Mucosa of descending colon (tissue), 3 donors: ENCODE measurements around the gene DENND1A. TPM values are rescaled to one million over a fixed set of nuclear protein-coding genes. Genes with fewer than 3 reads are reported as not detected.

Experiments used
- ATAC-seq: fragments of 200-7000 bp; cut with Tn5 transposase; one replicate; pipeline ENCODE4 v1.9.1; 2020; ENCODE audit warnings: mild to moderate bottlenecking, moderate library complexity
- DNase-seq, 3 donors: peaks; one replicate each; pipeline ENCODE4 v3.0.0-alpha.2; 2020
- H3K36me3 ChIP-seq: fragments of 200-600 bp; one replicate; pipeline ENCODE4 v1.8.0; 2021; ENCODE audit warnings: low read depth, mild to moderate bottlenecking
- H3K4me1 ChIP-seq: fragments of 200-600 bp; one replicate; pipeline ENCODE4 v1.8.0; 2021; ENCODE audit warnings: low read depth, mild to moderate bottlenecking
- H3K4me3 ChIP-seq: fragments of 200-600 bp; one replicate; pipeline ENCODE4 v1.8.0; 2021; ENCODE audit warnings: mild to moderate bottlenecking
- H3K9me3 ChIP-seq: fragments of 200-600 bp; one replicate; pipeline ENCODE4 v1.8.0; 2021; ENCODE audit warnings: mild to moderate bottlenecking
- intact Hi-C, 2 donors: fragments of 100-400 bp; cut with DNase I in 1 of 2; cut with micrococcal nuclease in 1 of 2; formaldehyde crosslinking; loops; one replicate each; pipeline versions ENCODE4 v1.11.0 to v1.11.1; 2022; cut with DNase I, micrococcal nuclease
- total RNA-seq, 3 donors: library from RNA; stranded (reverse); fragmentation: NEBNext Ultra II Directional in 2 of 3; extraction: Animal tissue kit (Norgen Biotek cat#: 25700) in 2 of 3; gene quantifications; one replicate each; pipeline versions ENCODE4 v1.2.1 to v1.2.4, GENCODE V29; 2021 to 2023
- TF ChIP-seq, protein P1 (sequence below): fragments of 200-600 bp; IDR thresholded peaks from one replicate; pipeline ENCODE4 v1.8.0; 2022; ENCODE audit warnings: antibody characterized with exemption, mild to moderate bottlenecking
- donor health status: DM: no; HTN: no; CAD: no; lungs with moderate emphysema.
- donor health status: DM: no; HTN: no; CAD: no.
- donor health status: DM: no; HTN: yes; CAD: no.

Gene DENND1A
- total RNA-seq, 3 donors from 2014 or later, result 32.8 to 50.0 (median 35.1) TPM

DNA sequence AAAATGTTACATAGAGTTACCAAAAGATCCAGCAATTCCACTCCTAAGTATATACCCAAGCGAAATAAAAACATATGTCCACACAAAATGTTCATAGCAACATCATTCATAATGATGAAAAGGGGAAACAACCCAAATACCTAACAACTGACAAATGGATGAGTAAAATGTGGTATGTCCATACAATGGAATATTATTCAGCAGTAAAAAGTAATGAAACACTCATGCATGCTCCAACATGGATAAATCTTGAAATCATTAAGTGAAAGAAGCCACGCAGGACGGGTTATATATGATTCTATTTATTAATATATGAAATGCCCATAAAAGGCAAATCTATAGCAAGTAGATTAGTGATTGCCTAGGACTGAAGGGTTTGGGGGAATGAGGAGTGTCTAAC lies 6.0 kb downstream of the DENND1A start:
- TF ChIP-seq, protein P1, sequence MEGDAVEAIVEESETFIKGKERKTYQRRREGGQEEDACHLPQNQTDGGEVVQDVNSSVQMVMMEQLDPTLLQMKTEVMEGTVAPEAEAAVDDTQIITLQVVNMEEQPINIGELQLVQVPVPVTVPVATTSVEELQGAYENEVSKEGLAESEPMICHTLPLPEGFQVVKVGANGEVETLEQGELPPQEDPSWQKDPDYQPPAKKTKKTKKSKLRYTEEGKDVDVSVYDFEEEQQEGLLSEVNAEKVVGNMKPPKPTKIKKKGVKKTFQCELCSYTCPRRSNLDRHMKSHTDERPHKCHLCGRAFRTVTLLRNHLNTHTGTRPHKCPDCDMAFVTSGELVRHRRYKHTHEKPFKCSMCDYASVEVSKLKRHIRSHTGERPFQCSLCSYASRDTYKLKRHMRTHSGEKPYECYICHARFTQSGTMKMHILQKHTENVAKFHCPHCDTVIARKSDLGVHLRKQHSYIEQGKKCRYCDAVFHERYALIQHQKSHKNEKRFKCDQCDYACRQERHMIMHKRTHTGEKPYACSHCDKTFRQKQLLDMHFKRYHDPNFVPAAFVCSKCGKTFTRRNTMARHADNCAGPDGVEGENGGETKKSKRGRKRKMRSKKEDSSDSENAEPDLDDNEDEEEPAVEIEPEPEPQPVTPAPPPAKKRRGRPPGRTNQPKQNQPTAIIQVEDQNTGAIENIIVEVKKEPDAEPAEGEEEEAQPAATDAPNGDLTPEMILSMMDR, result no peak
- Histone ChIP-seq H3K36me3 (no peaks in the 10 kb centered on the region), H3K4me3 (no peak overlapping the region), H3K4me1 (peaks cover 28% of the 10 kb centered on the region), H3K9me3 (no peaks in the 10 kb centered on the region)
- DNase-seq (no peak), ATAC-seq (no peak)
- intact Hi-C loops, result no loop called here

DNA sequence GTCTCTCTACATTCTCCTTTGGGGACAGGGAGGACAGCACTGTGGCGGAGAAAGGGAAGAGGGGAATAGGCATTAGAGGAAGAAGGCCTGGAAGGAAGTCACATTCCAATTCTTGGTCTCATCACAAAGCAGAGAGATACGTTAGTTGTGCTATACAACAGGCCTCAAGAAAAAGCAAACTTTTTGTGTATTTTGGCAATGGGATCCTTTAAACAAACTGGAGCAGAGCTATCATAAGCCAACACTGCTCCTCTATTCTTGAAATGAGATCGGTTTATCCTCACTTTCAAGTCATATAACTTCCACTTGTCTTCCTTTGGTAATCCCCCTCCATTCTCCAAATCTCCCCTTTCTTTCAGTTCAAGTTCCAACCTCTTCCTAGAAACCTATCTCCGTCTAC lies 6.5 kb downstream of the DENND1A start:
- H3K36me3 ChIP-seq, result no peaks in the 10 kb centered on the region
- no peaks in the 10 kb centered on the region for H3K9me3 ChIP-seq
- intact Hi-C loops, result no loop called here
- no peak for DNase-seq
- TF ChIP-seq, protein P1, result no peak
- H3K4me3 ChIP-seq, result no peak overlapping the region
- H3K4me1 ChIP-seq, result peaks cover 24% of the 10 kb centered on the region
- ATAC-seq, result no peak

- peak in 1 of 3 donors; percentile 31 for DNase-seq
- peak; percentile 74 for ATAC-seq
- intact Hi-C loops, result no loop called here
- TF ChIP-seq, protein P1, result no peak
- Histone ChIP-seq H3K4me1 (peaks cover 20% of the 10 kb centered on the region), H3K9me3 (no peaks in the 10 kb centered on the region), H3K4me3 (no peak overlapping the region), H3K36me3 (no peaks in the 10 kb centered on the region)
Measured at GRCh38 chr9:123922911-123923310, 7.0 kb downstream of the DENND1A start.

- no peak overlapping the region for H3K4me3 ChIP-seq
- H3K4me1 ChIP-seq, result peaks cover 15% of the 10 kb centered on the region
- peak; percentile 53 for ATAC-seq
- H3K9me3 ChIP-seq, result no peaks in the 10 kb centered on the region
- H3K36me3 ChIP-seq, result no peaks in the 10 kb centered on the region
- DNase-seq, result no peak
- TF ChIP-seq, protein P1, result no peak
- intact Hi-C loops, result no loop called here
Measured at GRCh38 chr9:123922431-123922830, 7.5 kb downstream of the DENND1A start.

DNA sequence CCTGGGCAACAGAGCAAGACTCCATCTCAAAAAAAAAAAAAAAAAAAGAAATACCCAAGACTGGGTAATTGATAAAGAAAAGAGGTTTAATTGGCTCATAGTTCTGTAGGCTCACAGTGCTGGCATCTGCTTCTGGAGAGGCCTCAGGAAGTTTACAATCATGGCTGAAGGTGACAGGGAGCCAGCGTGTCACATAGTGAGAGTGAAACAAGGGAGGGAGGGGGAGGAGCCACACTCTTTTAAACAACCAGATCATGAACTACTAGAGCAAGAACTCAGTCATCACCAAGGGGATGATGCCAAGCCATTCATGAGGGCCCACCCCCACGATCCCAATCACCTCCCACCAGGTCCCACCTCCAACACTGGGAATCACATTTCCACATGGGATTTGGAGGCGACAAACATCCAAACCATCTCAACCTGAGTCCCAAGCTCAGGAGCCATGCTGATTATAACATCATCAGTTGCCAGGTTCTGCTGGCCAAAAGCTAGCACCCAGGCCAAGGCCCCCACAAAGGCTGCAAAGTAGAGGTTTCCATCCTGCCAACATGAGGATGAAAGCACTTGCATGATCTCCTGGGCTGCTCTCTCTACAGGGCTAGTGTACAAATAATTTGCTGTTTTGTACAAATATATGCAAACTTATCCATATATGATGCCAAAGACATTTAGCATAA lies 15.3 kb downstream of the DENND1A start:
- Histone ChIP-seq H3K4me1 (no peaks in the 10 kb centered on the region), H3K9me3 (no peaks in the 10 kb centered on the region), H3K36me3 (no peaks in the 10 kb centered on the region), H3K4me3 (no peak overlapping the region)
- DNase-seq, result no peak
- no peak for ATAC-seq
- intact Hi-C loops, result no loop called here
- TF ChIP-seq, protein P1, result no peak
